Myocyte (in vitro differentiated cells): ENCODE results near the gene USP11. TPM values are rescaled to one million over a fixed set of nuclear protein-coding genes. Genes with fewer than 3 reads are reported as not detected.

ENCODE experiments used
- DNase-seq: peaks from one replicate; pipeline ENCODE4 v3.0.0-alpha.2; 2012; ENCODE audit warnings: low read depth
- total RNA-seq: library from RNA; depleted of rRNA; stranded (reverse); fragments of >200 nt; gene quantifications from 2 replicates; pipeline ENCODE4 v1.2.3, GENCODE V29; 2014

The USP11 gene
- total RNA-seq, 1 donor from 2014 or later: 42.6 TPM

DNA sequence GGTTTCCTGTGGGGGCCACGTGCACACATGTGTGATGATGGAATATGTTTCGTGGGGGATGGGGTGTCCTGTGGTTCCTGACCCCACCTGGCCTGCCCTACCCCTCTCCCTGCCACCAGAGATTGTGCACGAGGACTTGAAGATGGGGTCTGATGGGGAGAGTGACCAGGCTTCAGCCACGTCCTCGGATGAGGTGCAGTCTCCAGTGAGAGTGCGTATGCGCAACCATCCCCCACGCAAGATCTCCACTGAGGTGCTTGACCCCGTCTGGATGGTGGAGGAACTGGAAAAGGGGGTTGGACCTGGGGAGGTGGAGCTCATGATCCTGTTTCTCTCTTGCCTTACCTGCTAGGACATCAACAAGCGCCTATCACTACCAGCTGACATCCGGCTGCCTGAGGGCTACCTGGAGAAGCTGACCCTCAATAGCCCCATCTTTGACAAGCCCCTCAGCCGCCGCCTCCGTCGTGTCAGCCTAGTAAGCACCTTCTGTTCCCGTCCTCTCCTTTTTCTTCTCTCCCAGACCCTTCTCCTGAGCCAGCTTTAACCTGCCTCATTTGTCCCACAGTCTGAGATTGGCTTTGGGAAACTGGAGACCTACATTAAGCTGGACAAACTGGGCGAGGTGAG lies 8.4 kb upstream of the USP11 start:
- DNase-seq: no peak

DNA sequence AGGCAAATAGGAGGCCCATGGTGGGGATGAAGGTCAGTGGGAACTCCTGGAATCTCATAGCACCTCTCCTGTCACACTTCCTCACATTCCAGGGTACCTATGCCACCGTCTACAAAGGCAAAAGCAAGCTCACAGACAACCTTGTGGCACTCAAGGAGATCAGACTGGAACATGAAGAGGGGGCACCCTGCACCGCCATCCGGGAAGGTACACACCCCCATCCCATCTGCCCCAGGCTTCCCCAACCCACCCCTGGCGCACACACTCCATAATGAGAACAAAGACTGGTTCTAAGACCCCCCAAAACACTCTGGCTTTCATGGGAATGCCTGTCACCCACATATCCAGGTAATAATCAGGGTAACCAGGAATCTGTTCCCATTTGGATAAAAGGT lies 7.9 kb upstream of the USP11 start:
- no peak for DNase-seq

DNA sequence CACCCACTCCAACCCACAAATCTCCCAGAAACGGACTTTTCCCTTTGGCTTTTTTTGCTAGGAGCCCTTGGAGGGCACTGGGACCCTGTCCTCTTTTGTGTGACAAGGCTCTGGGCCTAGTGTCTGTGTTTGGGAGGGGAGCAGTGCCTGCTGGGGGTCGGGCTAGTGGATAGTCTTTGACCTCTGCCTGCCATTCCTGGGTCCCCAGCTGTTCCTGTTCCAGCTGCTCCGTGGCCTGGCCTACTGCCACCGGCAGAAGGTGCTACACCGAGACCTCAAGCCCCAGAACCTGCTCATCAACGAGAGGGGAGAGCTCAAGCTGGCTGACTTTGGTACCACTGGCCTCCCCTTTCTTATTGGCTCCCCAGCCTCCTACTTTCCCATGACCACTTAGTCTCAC lies 6.7 kb upstream of the USP11 start:
- DNase-seq: no peak

DNA sequence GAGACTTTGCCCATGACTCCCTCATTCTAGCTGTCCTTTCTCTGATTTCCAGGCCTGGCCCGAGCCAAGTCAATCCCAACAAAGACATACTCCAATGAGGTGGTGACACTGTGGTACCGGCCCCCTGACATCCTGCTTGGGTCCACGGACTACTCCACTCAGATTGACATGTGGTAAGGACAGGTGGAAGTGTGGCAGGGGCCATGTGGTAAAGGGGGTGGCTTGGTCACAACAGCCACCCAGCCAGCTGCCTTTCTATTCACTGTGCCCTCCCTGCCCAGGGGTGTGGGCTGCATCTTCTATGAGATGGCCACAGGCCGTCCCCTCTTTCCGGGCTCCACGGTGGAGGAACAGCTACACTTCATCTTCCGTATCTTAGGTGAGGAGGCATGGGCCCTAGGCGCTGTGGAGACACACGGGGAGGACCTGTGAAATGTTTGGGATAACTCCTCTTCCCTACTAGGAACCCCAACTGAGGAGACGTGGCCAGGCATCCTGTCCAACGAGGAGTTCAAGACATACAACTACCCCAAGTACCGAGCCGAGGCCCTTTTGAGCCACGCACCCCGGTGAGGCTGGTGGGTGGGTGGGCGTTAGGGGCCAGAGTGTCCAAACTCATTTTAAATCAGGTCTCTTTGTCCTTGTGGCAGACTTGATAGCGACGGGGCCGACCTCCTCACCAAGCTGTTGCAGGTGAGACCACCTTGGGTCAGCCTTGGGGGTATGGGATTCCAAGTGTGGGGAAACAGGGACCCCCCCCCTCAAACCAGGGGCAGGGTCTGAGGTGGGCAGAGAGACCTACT lies 6.1 kb upstream of the USP11 start:
- no peak for DNase-seq

DNA sequence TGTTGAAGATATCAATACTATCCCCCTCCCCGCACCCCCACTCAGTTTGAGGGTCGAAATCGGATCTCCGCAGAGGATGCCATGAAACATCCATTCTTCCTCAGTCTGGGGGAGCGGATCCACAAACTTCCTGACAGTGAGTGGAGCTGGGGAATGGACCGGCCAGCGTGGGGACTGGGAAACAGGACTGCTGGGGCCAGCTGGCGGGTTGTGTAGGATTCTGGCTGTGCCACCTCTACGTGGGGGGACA lies 5.5 kb upstream of the USP11 start:
- DNase-seq: no peak

DNA sequence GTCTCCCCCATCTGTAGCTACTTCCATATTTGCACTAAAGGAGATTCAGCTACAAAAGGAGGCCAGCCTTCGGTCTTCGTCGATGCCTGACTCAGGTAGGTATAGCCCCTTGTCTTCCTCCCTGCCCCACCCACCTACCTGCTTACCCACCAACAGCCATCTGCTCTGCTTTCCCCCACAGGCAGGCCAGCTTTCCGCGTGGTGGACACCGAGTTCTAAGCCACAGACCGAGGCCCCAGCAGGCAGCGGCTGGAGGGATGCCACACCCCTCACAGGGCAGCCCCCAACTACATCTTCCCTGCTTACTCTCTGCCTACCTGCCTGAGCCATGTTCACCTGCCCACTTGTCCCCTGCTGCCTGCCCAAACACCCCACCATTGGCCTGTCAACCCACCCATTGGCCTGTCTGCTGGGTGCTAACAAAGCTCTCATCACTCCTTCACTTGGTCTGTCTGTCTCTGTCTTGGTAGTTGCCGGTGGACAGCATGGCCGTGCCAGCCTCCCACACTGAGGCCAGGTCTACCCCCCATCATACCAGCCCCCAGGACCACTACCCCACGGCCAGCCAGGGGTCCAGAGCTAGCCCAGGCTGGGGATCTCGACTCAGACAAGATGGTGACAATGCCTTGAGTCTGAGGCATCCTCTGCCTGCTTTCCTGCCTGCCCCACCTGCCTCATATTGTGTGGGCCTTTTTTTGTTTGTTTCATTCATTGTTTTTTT lies 4.1 kb upstream of the USP11 start:
- no peak for DNase-seq

DNA sequence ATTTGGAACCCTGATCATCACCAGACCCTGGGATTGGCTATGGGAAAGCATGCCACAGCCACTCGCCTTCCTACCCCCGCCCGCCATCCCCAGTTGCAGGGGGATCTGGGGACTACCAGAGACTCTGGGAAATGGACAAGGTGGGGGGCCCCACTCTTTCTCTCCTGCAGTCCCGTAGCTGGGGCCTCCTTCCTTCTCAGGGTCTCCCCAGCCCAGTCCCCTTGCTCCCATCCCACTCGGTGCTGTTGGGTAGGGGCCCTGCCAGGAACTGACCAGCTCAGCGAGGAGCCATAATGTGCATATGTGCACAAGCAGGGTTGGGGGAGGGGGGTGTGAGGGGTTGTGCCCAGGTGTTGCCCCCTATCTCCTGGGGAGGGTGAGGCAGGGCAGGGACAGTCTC lies 3.4 kb upstream of the USP11 start:
- no peak for DNase-seq

DNA sequence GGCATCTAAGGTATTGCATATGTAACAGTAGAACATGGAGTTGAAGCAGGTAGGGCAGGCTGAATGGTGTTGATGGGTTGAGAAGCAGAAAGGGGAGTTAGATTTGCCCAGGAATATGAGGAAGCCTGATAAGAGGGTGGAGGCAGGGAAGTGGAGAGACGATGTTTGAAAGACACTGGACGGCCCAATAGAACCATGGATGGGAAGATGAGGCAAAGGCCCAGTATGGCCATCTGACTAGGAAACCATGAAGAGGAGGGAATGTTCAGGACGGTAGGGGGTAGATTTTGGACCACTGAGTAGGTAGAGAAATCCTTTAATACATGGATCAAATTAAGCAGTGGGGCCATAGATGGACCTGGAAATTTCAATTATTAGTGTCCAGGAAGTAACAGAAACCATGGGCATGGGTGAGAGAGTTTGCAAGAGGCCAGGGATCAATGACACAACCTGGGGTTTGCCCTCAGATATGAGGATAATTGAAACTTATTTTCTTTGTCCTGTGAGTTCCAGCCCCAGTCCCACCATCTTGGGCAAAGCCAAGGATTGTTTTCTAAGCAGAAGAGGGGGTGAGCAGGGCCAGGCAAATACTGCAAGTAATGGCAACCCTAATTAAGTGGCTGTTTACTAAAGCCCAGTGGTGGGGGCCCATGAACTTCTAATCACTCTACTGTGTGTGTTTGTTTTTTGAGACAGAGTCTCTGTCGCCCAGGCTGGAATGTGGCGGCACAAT lies 2.5 kb upstream of the USP11 start:
- no peak for DNase-seq

DNA sequence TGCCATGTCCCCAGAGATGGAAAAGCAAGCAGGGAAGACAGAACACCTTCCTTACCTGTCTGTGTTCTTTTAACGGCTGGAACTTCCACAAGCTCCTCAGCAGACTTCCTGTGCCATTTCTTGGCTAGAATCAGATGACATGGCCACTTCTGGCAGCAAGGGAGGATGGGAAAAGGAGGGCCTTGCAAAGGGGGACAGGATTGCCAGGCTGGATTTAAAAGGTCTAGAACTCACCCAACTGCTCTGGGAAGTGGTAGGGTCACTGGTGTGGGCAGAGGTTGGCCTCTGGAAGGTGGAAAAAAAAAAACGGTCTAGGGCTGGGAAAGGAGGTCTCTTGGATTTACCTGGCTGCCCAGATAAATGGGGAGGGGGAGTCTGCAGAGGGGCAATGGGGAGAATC lies 1.6 kb upstream of the USP11 start:
- DNase-seq: no peak

DNA sequence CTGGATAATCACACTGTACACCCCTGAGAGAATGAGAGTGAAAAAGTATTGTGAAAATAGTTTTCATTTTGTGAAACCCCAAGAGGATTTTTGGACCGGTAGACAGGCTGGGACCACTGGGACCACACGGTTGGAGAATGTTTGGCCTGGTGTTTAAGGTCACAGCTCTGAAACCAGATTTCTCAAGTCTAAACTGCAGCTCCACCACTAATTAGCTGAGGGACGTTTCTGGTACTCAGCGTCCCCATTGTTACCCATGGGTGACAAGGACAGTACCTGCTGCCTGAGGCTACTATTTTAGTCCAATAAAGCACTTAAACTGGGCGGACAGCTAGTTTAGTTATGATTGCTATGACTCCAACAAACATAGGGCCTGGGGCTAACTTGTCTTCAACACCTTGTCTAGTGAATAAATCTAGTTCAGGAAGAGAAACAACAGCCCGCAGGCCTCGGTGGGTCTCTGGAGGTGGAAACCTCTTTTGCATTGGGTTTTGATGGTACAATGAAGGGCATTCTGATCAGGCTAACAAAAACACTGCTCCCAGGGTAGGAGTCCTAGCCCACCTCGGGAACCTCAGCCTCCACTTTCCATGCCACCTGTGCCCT lies 509 bp upstream of the USP11 start:
- DNase-seq: no peak

DNA sequence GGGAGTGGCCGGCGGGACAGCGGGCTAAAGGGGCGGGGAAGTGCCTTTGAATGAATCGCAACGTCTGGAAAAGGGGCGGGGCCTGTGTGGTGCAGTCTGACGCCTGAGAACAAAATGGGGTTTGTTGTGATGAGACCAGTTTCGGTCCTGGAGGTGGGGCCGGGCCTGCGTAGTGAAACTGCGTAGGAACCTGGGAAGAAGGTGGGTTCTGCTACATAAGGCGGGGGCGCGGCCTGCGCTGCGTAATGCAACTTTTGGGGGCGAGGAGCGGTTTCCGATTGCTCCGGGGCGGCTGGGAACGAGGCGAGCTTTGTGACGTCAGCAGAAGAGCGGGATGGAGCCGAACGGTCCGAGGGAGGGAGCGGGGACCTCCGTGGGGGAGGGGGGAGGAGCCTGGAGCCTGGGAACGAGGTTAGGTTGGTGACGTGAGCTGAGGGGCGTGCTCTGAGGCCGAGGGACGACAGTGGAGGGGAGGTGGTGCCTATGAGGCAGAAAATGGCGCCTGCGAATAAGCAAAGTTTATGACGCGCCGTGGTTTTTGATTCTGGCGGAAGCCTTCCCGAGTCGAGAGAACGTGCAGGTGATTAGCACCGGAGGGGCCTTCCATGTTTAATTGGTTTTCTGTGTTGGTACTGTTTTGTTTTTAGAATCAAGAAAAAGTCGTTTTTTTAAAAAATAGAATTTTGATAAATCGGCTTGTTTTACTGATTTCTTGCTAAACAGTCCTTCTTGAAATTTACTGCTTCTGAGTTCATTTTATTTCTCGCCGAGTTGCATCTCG lies 714 bp downstream of the USP11 start:
- peak; percentile 94 for DNase-seq

DNA sequence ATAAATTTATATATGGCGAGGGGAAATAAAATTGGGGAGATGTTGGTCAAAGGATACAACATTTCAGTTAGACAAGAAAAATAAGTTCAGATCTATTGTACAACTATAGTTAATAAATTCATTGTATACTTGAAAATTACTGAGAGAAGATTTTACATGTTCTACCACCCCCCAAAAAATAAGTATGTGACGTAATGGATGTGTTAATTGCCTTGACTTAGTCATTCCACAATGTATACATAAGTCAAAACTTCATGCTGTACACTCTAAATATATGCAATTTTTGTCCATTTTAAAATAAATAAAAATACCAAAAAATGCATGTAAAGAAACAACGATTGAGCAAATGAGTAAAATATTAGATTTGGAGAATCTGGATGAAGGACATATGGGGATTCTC lies 1.8 kb downstream of the USP11 start:
- no peak for DNase-seq

DNA sequence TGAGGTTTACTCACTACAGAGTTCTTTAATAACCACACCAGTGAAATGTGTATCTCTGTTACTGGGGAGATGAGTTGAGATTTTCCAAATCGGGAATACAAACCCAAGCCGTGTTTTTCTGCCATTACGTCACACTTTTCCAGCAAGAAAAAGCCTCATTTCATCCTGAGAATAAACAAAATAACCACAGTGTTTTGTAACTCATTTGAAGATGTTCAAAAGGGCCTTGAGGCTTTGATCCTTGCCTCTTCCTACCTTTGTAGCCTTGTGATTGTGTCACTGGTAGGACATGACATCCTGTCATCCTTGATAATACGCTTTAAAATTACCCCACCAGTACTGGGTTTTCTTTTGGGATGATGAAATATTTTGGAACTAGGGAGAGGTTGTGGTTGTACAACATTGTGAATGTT lies 2.9 kb downstream of the USP11 start:
- DNase-seq: no peak

DNA sequence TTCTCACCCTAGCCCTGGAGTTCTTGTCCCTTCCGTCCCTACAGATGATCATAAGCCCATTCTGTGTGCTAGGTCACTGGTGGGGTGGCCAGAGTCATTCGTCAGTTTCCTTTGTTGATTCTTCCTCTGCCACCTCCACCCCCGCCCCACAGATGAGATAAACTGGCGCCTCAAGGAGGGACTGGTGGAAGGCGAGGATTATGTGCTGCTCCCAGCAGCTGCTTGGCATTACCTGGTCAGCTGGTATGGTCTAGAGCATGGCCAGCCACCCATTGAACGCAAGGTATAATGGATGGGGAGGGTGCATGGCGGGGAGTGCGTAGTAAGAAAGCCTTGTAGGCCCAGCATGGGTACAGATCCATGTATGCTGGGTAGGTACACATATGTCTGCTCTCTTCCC lies 6.4 kb downstream of the USP11 start:
- DNase-seq: no peak

DNA sequence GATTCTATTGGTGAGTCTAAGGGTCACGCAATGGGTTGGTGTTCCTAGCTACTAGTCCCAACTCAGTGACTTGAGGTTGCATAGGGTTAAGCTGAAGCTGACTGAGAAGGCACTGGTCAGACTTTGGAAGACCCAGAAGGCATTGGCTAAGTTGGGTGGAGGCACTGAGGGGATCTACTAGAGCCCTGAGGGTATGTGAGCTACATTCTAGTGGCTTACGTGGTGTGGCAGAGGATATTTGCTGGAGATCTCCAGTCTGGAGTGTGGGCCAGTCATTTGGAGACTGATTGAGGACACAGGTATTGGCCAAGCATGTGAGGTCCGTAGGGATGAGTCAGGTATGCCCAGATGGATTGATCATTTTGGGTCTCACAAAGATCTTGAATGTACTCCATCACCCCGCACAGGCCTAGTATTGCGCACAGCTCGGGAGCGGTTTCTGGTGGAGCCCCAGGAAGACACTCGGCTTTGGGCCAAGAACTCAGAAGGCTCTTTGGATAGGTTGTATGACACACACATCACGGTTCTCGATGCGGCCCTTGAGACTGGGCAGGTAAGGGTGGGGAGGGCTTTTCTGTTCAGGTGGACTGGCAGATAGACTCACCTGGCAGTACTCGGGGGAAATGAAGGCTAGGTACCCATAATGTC lies 7.2 kb downstream of the USP11 start:
- DNase-seq: no peak

DNA sequence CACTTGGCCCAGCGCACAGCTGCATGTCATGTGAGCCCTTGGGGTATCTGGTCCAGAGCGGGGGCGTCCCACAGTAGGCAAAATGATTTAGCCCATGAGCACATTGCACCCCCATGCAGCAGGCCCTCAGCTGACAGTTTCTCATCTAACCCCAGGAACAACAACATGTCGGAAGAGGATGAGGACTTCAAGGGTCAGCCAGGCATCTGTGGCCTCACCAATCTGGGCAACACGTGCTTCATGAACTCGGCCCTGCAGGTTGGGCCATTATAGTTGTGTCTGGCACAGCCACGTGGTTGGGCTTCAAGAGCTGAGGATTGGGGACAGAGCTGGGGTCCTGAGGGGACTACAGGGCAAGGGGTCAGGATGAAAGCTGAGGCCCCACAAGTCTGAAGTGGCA lies 7.8 kb downstream of the USP11 start:
- DNase-seq: no peak

DNA sequence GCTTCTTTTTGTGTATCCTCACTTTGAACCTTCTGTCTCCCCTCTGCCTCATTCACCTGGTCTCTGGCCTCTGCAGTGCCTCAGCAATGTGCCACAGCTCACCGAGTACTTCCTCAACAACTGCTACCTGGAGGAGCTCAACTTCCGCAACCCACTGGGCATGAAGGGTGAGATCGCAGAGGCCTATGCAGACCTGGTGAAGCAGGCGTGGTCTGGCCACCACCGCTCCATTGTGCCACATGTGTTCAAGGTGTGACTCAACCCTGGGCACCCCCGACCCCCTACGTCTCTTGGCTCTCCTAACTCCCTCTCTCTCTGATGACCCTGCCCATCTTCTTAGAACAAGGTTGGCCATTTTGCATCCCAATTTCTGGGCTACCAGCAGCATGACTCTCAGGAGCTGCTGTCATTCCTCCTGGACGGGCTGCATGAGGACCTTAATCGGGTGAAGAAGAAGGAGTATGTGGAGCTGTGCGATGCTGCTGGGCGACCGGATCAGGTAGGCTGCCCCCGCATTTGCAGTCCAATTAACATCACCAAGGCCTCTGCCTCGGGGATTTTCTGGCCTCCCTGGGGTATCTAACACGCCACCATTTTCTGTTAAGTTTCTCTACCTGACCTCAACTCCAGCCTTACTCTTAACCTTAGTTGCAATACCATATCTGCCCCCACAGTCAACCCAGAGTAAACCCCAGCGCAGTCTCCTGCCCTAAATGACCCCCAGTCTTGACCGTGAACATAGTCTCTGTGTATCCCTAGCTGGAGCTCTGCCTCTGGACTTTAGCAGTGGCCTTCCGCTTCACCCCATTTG lies 8.6 kb downstream of the USP11 start:
- DNase-seq: no peak

DNA sequence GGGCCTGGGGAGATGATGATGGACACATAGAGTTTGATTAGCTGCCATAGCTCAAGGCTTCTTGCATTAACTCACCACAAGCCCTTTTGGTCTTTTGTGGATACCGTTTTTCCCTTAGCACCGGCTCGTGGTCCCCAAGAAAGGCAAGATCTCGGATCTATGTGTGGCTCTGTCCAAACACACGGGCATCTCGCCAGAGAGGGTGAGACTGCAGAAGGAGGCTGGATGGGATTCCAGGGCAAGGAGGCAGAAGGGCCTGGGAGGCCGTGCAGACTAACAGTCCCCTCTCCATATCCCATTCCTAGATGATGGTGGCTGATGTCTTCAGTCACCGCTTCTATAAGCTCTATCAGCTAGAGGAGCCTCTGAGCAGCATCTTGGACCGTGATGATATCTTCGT lies 9.5 kb downstream of the USP11 start:
- no peak for DNase-seq

DNA sequence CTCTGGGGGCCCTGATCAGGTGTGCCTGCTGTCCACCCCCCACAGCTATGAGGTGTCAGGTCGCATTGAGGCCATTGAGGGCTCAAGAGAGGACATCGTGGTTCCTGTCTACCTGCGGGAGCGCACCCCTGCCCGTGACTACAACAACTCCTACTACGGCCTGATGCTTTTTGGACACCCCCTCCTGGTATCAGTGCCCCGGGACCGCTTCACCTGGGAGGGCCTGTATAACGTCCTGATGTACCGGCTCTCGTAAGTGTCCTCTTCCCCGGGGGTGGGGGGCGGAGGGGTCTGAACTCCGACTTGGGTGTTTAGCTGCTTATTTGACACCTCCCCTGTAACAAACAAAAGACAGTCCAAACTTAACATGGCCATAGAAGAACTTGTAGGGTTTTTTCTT lies 10.5 kb downstream of the USP11 start:
- no peak for DNase-seq

DNA sequence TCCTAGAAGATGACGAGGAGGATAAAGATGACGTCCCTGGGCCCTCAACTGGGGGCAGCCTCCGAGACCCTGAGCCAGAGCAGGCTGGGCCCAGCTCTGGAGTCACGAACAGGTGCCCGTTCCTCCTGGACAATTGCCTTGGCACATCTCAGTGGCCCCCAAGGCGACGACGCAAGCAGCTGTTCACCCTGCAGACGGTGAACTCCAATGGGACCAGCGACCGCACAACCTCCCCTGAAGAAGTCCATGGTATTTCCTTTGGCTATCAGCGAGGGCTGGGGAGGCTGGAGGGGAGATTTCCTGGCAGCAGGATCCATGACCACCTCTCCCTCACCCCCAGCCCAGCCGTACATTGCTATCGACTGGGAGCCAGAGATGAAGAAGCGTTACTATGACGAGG lies 11.9 kb downstream of the USP11 start:
- no peak for DNase-seq
